HCT116 (cell line): ENCODE measurements around the gene WDR55. TPM values are rescaled to one million over a fixed set of nuclear protein-coding genes. Genes with fewer than 3 reads are reported as not detected.

Experiments
- ATAC-seq: fragments of 200-7000 bp; cut with Tn5 transposase; 2 replicates; pipeline ENCODE4 v1.9.1; 2020; ENCODE audit warnings: mild to moderate bottlenecking, moderate library complexity
- BruUV-seq: library from RNA; stranded (reverse); fragments of 400-500 nt; replicated peaks from 2 replicates; lab custom pipeline; 2021; lab: Mats Ljungman, UMichigan
- CTCF ChIA-PET: fragments of 300-600 bp; sonication (Branson Sonifier 250); formaldehyde crosslinking; loops from one replicate; lab custom pipeline; 2021; ENCODE audit warnings: antibody characterized with exemption; lab: Charles Lee
- POLR2A ChIA-PET: fragments of 300-600, 350-600 bp; sonication (Branson Sonifier 250); formaldehyde crosslinking; loops from one replicate; lab custom pipeline; 2021; ENCODE audit warnings: antibody characterized with exemption; lab: Charles Lee
- RAD21 ChIA-PET, 2 experiments: fragments of 300-600 bp; sonication (Branson Sonifier 250); formaldehyde crosslinking; loops; one replicate each; lab custom pipeline; 2023; ENCODE audit warnings: low total read pairs in 2 of 2; ENCODE audit not compliant: uncharacterized antibody in 2 of 2, unreplicated experiment in 2 of 2, low non-redundant PET in 1 of 2; lab: Charles Lee
- DNase-seq: peaks from one replicate; pipeline ENCODE4 v3.0.0-alpha.2; 2010; ENCODE audit warnings: low read depth, low spot score
- H2AFZ ChIP-seq: fragments of 200-600 bp; shearing (Covaris generic), sonication (generic); 2 replicates; pipeline ENCODE4 v1.6.1; 2017; ENCODE audit warnings: low read depth, mixed run types, mixed read lengths, antibody characterized with exemption, low read length; ENCODE audit not compliant: poor library complexity, severe bottlenecking
- H3K27ac ChIP-seq: 2 replicates; pipeline ENCODE4 v1.5.1; 2012; ENCODE audit warnings: low read depth, low read length
- H3K27me3 ChIP-seq: fragments of 200-600 bp; sonication (generic); 2 replicates; pipeline ENCODE4 v1.6.1; 2016; ENCODE audit warnings: mixed run types, low read length, mixed read lengths; ENCODE audit not compliant: insufficient read depth
- H3K36me3 ChIP-seq, 2 experiments: fragments of 200-500 bp in 1 of 2; fragments of 200-600 bp in 1 of 2; sonication (Bioruptor generic) in 1 of 2; sonication (generic) in 1 of 2; 2 replicates each; pipeline versions ENCODE4 v1.5.1 to v1.6.1; 2014 to 2016; ENCODE audit warnings: low read length in 2 of 2, inconsistent platforms in 1 of 2, mixed read lengths in 1 of 2, mixed run types in 1 of 2; ENCODE audit not compliant: insufficient read depth in 2 of 2, control insufficient read depth in 1 of 2
- H3K4me1 ChIP-seq, 2 experiments: fragments of 200-600 bp in 1 of 2; sonication (generic) in 1 of 2; 2 replicates each; pipeline versions ENCODE4 v1.5.1 to v1.6.1; 2012 to 2017; ENCODE audit warnings: low read length in 2 of 2, inconsistent platforms in 1 of 2, mild to moderate bottlenecking in 1 of 2, mixed read lengths in 1 of 2, mixed run types in 1 of 2, moderate library complexity in 1 of 2; ENCODE audit not compliant: insufficient read depth in 2 of 2, control insufficient read depth in 1 of 2
- H3K4me2 ChIP-seq: fragments of 200-600 bp; sonication (generic); 2 replicates; pipeline ENCODE4 v1.6.1; 2017; ENCODE audit warnings: mixed run types, low read length, mixed read lengths
- H3K4me3 ChIP-seq, 2 experiments: fragments of 200-600 bp in 1 of 2; sonication (generic) in 1 of 2; replicated peaks in 1 of 2; 2 replicates each; pipeline ENCODE4 v1.5.1; 2011 to 2016; ENCODE audit warnings: low read length in 2 of 2, control low read depth in 1 of 2, low read depth in 1 of 2, mild to moderate bottlenecking in 1 of 2, mixed read lengths in 1 of 2, mixed run types in 1 of 2
- H3K79me2 ChIP-seq: fragments of 200-600 bp; sonication (generic); 2 replicates; pipeline ENCODE4 v1.6.1; 2017; ENCODE audit warnings: mild to moderate bottlenecking, mixed run types, low read length, moderate library complexity, mixed read lengths; ENCODE audit not compliant: insufficient read depth
- H3K9ac ChIP-seq: fragments of 200-600 bp; sonication (generic); 2 replicates; pipeline ENCODE4 v1.6.1; 2016; ENCODE audit warnings: low read length, mixed read lengths
- H3K9me2 ChIP-seq: fragments of 200-600 bp; sonication (generic), shearing (Covaris generic); 2 replicates; pipeline ENCODE4 v1.6.1; 2017; ENCODE audit warnings: mixed run types, mild to moderate bottlenecking, moderate library complexity; ENCODE audit not compliant: insufficient read depth
- H3K9me3 ChIP-seq, 2 experiments: fragments of 200-500 bp in 1 of 2; fragments of 200-600 bp in 1 of 2; sonication (Bioruptor generic) in 1 of 2; sonication (generic) in 1 of 2; 2 replicates each; pipeline ENCODE4 v1.6.1; 2014 to 2017; ENCODE audit warnings: low read length in 2 of 2, mixed read lengths in 2 of 2, inconsistent platforms in 1 of 2, low read depth in 1 of 2, mild to moderate bottlenecking in 1 of 2, mixed run types in 1 of 2, moderate library complexity in 1 of 2; ENCODE audit not compliant: control insufficient read depth in 1 of 2, insufficient read depth in 1 of 2
- H4K20me1 ChIP-seq: fragments of 200-600 bp; sonication (generic), shearing (Covaris generic); 2 replicates; pipeline ENCODE4 v1.6.1; 2017; ENCODE audit warnings: mixed run types, mild to moderate bottlenecking, moderate library complexity; ENCODE audit not compliant: insufficient read depth
- CBX3 ChIP-seq: IDR thresholded peaks from 2 replicates; pipeline ENCODE4 v1.6.1; 2012; ENCODE audit warnings: low read depth
- CEBPB ChIP-seq: IDR thresholded peaks from 2 replicates; pipeline ENCODE4 v1.6.1; 2012; ENCODE audit warnings: low read depth
- ELF1 ChIP-seq: IDR thresholded peaks from 2 replicates; pipeline ENCODE4 v1.6.1; 2012; ENCODE audit warnings: low read depth, borderline replicate concordance
- EZH2phosphoT487 ChIP-seq: fragments of 200-600 bp; IDR thresholded peaks from 2 replicates; pipeline ENCODE4 v1.6.1; 2018; ENCODE audit warnings: antibody characterized with exemption, borderline replicate concordance
- FOSL1 ChIP-seq: IDR thresholded peaks from 2 replicates; pipeline ENCODE4 v1.6.1; 2012; ENCODE audit warnings: low read depth
- JUND ChIP-seq: IDR thresholded peaks from 2 replicates; pipeline ENCODE4 v1.6.1; 2012
- POLR2A ChIP-seq: IDR thresholded peaks from 2 replicates; pipeline ENCODE4 v1.7.0; 2011; ENCODE audit warnings: borderline replicate concordance; ENCODE audit not compliant: insufficient read depth, insufficient read length; ENCODE audit errors: extremely low read depth
- SIN3A ChIP-seq: IDR thresholded peaks from 2 replicates; pipeline ENCODE4 v1.6.1; 2012; ENCODE audit warnings: low read depth
- SRF ChIP-seq: IDR thresholded peaks from 2 replicates; pipeline ENCODE4 v1.6.1; 2012; ENCODE audit warnings: low read depth
- TCF7L2 ChIP-seq: IDR thresholded peaks from 2 replicates; pipeline ENCODE4 v1.7.0; 2011; ENCODE audit warnings: borderline replicate concordance, inconsistent platforms; ENCODE audit not compliant: insufficient read depth, insufficient read length; ENCODE audit errors: extremely low read depth
- YY1 ChIP-seq: IDR thresholded peaks from 2 replicates; pipeline ENCODE4 v1.6.1; 2011; ENCODE audit warnings: low read length, low read depth, moderate library complexity, mild to moderate bottlenecking; ENCODE audit not compliant: insufficient replicate concordance; ENCODE audit errors: extremely low read depth
- ZNF274 ChIP-seq: fragments of 200-500 bp; sonication (Bioruptor generic); IDR thresholded peaks from 2 replicates; pipeline ENCODE4 v1.6.1; 2014; ENCODE audit warnings: mild to moderate bottlenecking, low read depth, low read length, inconsistent platforms
- intact Hi-C: fragments of 100-400 bp; cut with micrococcal nuclease; formaldehyde crosslinking; loops from 2 replicates; pipeline ENCODE4 v1.10.0; 2022
- total RNA-seq: library from RNA; stranded (reverse); gene quantifications from one replicate; pipeline ENCODE4 v1.2.1, GENCODE V29; 2021; ENCODE audit not compliant: unreplicated experiment
- TF ChIP-seq, protein P1 (sequence below), 3 experiments: fragments of 200-600 bp in 1 of 3; sonication (generic) in 1 of 3; IDR thresholded peaks in 2 of 3; conservative IDR thresholded peaks in 1 of 3; 2 replicates each; pipeline ENCODE4 v1.5.1; 2012 to 2017; ENCODE audit warnings: low read depth in 2 of 3, low read length in 2 of 3, antibody characterized with exemption in 1 of 3, borderline replicate concordance in 1 of 3, control low read depth in 1 of 3, mild to moderate bottlenecking in 1 of 3, mixed read lengths in 1 of 3, mixed run types in 1 of 3, moderate library complexity in 1 of 3; ENCODE audit not compliant: insufficient read depth in 1 of 3

The WDR55 gene
- total RNA-seq, 1 experiment from 2014 or later = 37.2 TPM

DNA sequence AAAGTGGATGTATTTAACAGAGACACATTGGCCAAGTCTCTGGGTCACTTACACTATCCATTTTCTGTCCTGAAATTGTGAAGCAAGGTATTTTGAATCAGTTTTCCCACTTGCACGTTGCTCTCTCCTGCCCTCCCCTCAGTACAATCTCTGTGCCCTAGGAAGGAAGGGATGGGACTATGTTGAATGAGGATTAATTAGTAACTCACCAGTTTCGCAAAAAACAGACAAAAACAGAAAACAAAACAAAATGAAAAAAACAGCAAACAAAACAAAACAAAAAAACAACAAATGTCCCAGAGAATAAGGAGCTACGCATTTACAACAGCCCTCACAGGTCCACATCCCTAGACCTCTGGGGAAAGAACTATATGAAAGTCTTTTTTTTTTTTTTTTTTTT is 30.6 kb upstream of the WDR55 start:
- intact Hi-C loops = no loop called here

More for the DNA sequence above, 30.6 kb upstream of the WDR55 start:
- ATAC-seq (no peak), DNase-seq (no peak)
- Histone ChIP-seq H4K20me1 (no peaks in the 10 kb centered on the region), H3K9me2 (no peaks in the 10 kb centered on the region), H3K4me3 (no peak overlapping the region), H3K27me3 (no peaks in the 10 kb centered on the region), H3K4me2 (no peak overlapping the region), H2AFZ (no peak overlapping the region), H3K36me3 (no peaks in the 10 kb centered on the region), H3K79me2 (no peaks in the 10 kb centered on the region), H3K9ac (no peak overlapping the region), H3K4me1 (peaks cover 4 to 9% of the 10 kb centered on the region in 2 experiments; a peak in 3 of 4 replicates), H3K9me3 (no peaks in the 10 kb centered on the region), H3K27ac (no peak overlapping the region)
- ChIA-PET POLR2A (interaction anchor here (2.2 kb wide), 1 partner anchor 76 kb away, joined by 6 read pairs; the partner anchor contains the start of gene SRA1), RAD21 (no interaction called here), CTCF (interaction anchor here (1.4 to 1.9 kb wide), 4 partner anchors 14 to 288 kb away, joined by 5 to 8 read pairs (median 7); partner anchors contain the start of genes HBEGF, IK and NDUFA2)
- no TSS peak for BruUV-seq
- no peak for TF ChIP-seq SRF
- TF ChIP-seq CBX3 = no peak
- TF ChIP-seq EZH2phosphoT487 = no peak
- no peak for TF ChIP-seq YY1
- TF ChIP-seq, protein P1, sequence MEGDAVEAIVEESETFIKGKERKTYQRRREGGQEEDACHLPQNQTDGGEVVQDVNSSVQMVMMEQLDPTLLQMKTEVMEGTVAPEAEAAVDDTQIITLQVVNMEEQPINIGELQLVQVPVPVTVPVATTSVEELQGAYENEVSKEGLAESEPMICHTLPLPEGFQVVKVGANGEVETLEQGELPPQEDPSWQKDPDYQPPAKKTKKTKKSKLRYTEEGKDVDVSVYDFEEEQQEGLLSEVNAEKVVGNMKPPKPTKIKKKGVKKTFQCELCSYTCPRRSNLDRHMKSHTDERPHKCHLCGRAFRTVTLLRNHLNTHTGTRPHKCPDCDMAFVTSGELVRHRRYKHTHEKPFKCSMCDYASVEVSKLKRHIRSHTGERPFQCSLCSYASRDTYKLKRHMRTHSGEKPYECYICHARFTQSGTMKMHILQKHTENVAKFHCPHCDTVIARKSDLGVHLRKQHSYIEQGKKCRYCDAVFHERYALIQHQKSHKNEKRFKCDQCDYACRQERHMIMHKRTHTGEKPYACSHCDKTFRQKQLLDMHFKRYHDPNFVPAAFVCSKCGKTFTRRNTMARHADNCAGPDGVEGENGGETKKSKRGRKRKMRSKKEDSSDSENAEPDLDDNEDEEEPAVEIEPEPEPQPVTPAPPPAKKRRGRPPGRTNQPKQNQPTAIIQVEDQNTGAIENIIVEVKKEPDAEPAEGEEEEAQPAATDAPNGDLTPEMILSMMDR (IDR thresholded peaks at IDR 0.05 in 2 of 3, conservative IDR thresholded peaks at IDR 0.05 in 1 of 3; ENCODE audit: borderline replicate concordance in 1 of 3, insufficient read depth in 1 of 3, low read depth in 2 of 3, low read length in 2 of 3) = no peak
- no peak for TF ChIP-seq TCF7L2
- TF ChIP-seq SIN3A = no peak
- no peak for TF ChIP-seq ELF1
- no peak for TF ChIP-seq CEBPB
- no peak for TF ChIP-seq JUND
- TF ChIP-seq FOSL1 = no peak
- no peak for TF ChIP-seq POLR2A
- no peak for TF ChIP-seq ZNF274
